22Rv1 (cell line): ENCODE results near the gene TSPO2.

ENCODE experiments used
- ZFX ChIP-seq: fragments of 450-650 bp; IDR thresholded peaks from 2 replicates; pipeline ENCODE4 v1.6.1; 2017; ENCODE audit warnings: antibody characterized with exemption, borderline replicate concordance
- TF ChIP-seq, protein P1 (sequence below): fragments of 450-650 bp; IDR thresholded peaks from 2 replicates; pipeline ENCODE4 v1.5.1; 2017; ENCODE audit warnings: mild to moderate bottlenecking

- TF ChIP-seq, protein P1, sequence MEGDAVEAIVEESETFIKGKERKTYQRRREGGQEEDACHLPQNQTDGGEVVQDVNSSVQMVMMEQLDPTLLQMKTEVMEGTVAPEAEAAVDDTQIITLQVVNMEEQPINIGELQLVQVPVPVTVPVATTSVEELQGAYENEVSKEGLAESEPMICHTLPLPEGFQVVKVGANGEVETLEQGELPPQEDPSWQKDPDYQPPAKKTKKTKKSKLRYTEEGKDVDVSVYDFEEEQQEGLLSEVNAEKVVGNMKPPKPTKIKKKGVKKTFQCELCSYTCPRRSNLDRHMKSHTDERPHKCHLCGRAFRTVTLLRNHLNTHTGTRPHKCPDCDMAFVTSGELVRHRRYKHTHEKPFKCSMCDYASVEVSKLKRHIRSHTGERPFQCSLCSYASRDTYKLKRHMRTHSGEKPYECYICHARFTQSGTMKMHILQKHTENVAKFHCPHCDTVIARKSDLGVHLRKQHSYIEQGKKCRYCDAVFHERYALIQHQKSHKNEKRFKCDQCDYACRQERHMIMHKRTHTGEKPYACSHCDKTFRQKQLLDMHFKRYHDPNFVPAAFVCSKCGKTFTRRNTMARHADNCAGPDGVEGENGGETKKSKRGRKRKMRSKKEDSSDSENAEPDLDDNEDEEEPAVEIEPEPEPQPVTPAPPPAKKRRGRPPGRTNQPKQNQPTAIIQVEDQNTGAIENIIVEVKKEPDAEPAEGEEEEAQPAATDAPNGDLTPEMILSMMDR: no peak
- TF ChIP-seq ZFX: no peak
Measured at GRCh38 chr6:41042226-41043055, at the start of gene TSPO2.
